GOT3 (cell line): ENCODE data around the gene DDN.

Experiments used
- DNase-seq: peaks from one replicate; lab custom pipeline; 2025; ENCODE audit warnings: mixed read lengths; lab: John Stamatoyannopoulos, UW

DDN gene

DNA sequence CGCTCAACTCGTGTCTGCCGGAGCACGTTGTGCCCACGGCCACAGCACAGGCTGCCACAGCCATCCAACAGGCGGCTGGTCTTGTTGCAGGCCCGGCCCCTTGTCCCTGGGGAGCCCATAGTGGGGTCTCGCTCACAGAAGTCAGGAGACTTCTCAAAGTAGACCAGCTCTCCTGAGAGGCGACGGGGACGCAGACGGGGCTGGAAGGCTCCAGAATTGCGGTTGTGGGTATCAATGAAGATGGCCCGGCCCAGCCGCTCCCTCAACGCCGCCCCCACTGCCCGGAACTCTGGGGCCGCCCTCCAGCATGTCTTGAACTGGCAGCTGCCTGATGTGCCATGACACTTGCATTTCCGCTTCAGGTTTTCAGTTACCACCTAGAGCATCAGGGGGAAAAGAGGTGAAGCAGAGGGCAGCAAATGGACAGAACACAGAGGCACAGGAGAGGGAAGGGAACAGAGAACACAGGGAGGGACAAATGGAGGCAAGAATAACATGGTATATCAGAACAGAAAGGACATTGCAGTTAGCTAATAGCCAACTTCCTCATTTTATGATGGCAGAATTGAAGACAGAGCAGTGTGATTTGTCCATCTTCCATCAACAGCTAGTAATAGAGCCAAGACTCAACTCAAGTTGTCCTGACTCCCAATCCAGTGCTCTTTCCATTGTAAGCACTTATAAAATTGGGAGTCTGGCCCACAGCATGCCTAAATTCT, 32.8 kb downstream of the DDN start:
- no peak for DNase-seq

DNA sequence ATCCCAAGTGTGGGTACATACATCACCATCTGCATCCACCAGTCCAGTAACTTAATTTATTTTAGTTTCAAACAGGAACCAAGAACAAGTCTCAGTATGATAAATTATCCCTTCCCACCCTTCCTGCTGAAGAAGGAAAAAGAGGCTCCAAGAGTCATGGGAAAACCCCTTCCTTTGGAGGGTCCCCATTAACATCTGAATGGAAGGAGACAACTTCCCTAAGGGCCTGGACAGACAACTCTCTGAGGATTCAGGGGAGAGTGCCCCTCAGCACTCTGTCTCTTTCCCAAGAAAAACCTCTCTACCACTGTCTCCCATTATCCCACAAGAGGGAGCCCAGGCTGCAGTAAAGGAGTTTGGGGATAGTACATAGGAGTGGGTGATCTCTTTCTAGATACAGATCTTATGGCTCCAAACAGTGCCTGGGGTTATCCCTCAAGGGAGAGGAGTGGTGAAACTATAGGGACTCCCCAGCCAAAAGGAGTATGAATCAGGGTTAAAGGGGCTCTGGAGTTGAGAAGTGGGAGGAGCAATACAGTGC, 33.8 kb downstream of the DDN start:
- no peak for DNase-seq

DNA sequence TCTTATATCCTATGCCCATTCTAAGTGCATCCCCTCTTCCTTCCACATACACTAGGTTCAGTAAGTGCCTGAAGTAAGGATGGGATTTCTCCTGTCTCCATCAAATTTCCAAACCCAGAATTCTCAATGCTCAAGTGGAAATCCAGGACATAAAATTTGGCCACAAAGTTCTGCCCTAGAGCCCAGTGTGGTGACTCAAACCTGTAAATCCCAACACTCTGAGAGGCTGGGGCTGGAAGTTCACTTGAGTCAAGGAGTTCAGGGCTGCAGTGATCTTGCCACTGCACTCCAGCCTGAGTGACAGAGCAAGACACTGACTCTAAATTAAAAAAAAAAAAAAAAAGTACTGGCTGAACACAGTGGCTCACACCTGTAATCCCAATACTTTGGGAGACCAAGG, 37.4 kb downstream of the DDN start:
- DNase-seq = no peak

DNA sequence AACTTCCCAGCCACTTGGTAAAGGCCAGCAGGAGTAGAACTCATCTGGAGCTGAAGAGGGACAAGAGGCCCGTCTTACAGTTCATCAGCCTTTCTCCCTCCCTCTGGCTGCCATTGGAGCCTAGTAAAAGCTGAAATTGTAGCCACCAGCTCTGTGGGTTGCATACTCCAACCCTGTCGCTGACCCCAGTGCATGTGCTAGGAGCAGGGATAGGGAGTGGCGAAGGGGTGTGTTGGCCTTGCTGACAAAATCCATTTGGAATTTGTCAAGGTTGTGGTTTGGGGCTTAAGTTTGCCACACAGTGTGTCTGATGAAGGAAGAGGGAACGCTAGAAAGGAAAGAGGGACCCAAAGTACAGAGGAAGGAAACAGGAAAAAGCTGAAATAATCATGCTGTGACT, 37.8 kb downstream of the DDN start:
- no peak for DNase-seq

DNA sequence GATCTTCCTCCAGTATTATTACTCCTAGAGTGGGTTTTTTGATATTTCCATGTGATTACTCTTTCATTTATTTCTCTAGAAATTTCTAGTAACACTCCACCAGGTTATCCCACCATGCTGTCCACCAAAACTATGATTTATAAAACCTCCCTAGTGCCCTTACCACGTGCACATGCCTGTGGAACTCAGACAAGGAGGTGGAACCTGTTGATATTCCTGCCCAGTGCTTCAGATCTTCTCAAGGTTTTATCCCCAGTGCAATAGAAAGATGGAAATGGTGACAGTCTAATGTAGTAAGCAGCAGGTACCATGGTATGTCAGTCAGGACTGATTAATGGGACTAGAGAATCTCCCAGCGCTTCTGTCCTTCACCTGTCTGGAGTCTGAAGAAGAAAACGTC, 38.3 kb downstream of the DDN start:
- DNase-seq = no peak

DNA sequence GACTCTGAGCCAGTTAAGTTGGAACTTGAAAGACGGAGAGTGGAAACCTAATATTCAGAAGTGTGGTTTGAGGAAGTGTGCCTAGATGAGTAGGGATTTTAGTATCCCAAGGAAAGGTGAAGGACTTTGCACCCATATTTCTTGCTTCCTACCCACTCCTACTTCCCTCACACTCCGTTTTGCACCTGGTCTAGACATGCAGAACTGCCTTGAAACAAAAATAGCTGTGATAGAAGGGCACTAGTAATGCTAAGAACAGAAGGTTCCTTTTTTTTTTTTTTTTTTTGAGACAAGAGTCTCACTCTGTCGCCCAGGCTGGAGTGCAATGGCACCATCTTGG, 41.2 kb downstream of the DDN start:
- DNase-seq = no peak

DNA sequence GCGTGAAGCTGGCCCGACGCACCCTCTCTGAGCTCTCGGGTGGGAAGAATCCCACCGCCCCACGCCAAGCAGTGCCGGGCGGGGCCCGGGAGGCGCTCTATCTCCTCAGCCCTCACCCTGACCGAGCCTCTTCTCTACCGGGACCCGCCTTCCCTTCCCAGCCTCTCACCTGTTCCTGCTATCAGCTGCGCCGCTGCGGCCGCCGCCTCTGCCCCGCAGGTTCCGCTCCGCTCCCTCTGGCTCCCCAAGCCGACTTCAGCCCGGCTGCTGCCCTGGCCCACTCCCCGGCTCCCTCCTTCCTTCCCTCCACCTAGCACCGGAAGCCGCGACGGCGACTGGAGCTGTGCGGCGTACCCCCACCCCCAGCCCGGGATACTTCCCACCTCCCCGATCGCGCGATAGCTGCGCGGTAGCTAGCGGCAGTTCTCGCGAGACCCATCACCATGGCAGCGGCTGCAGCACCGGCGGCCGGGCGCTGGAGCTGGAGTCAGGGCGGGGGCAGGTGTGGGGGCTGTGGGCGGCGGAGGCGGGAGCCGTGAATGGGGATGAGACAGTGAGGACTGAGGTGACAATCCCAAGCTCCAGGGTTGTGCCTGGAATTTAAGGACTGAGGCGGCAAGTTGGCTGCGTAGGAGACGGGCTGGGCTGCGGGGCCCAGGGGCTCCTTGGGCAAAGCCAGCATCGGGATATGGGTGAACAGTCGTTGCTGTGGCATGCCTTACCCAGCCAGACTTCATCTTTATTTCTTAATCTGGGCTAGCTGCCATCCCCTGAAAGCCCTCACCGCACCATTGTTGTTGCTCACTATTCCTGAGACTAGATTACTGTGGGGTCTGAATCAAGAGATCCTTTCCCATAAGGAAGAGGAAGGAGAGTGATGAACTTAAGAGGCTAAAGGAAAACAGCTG, 41.8 kb downstream of the DDN start, which contains the start of gene ARF3:
Gene ARF3, minus strand, starts transcription at position 347 of the 908 bp plus-strand sequence. CDS start 16,392 bp downstream, outside the sequence.
- peak; percentile 57 for DNase-seq

DNA sequence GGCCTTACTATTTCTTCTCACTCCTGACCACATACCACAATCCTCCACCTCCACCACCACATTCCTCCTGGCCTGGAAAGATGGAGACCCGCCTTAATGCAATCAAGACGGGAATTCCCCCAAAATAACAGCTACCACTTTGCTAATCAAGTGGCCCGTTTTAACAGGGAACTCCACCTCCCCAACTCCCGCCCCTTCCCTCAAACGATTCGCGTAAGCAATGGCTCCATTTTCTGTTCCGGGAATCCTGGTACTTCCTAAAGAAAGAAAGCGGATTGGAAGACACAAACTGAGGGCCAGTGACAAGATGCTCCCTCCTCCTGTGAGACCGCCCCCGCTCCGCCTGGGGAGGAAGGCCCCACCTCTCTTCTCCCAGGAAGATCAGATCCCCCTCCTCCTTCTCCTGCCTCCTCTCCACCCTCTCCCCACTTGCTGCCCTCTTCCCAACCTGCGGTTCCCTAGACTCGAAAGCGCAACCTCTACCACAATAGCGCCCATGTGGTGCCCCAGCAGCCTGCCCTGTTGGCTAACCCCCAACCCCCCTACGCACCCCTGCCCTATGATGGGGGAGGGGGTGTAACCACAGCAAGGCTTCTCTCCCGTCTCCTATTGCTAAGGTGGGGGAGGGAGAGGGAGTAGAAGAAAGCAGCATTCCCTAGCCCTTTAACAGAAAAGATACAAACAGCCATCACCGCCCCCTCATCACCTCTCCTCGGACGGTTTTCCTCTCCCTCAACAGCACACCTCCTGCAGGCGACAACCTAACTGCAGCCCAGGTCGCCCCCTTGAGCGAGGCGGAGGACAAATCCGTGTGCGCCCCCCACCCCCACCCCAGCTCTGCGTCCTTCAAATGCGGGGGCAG, 42.7 kb downstream of the DDN start:
- DNase-seq = peak; percentile 45

DNA sequence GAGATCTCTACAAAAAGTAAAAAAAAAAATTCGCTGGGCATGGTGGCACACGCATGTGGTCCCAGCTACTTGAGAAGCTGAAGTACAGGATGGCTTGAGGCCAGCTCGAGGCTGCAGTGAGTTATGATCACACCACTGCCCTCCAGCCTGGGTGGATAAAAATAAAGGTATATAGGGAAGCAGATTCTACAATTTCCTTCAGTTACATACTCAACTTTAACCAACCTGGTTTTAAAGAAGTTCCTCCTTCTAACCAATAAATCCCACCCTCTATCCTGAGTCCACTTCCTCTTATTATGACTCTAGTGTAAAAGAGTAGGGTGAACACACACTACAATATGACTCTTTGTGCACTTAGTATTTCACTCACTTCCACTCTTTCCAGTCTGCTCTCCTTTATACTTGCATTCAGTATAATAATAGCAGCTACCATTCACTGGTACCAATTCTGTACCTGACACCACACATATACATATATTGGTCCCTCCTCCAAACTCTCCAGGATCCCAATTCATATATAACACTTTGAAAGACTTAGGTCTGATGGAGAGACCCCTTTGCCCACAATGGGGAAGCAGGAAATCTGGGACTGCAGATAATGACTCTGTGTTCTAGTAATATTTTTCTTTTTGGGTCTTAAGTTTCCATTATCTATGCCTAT, 44.2 kb downstream of the DDN start:
- no peak for DNase-seq

DNA sequence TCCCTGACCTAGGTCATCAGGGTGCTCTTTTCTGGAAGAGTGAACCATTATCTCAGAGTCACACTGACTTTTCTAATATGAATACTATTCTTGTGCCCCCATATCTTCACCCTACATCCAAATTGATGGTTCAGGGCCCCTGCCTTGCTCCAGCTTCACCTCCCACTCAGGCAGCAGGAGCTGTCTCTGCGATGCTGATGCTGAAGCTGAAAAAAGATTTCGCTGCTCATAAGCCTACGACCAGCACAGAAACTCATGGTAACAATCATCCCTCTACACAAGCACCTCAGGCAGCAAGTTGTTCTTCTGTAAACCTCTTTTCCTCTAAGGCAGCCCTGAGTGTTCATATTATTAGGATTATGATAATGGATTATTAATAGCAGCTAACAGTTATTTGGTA, 45.1 kb downstream of the DDN start:
- no peak for DNase-seq

DNA sequence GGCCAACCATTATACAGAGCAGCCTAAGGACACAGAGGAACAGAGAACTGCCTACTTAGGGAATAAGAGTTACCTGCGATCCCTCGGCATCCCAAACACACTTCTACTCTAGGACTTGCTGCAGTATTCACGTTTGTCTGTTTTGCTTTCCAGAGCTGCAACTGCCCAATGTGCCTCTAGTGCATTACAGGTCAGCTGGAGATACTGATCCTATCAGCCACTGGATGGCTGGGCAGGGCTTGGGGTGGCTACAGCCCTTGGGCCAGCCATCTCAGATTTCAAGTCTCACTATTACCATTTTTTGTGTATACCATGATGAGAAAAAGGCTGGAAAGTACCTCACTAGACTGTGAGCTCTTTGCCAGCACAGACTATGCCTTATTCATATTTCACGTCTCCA, 46.5 kb downstream of the DDN start:
- DNase-seq = no peak

DNA sequence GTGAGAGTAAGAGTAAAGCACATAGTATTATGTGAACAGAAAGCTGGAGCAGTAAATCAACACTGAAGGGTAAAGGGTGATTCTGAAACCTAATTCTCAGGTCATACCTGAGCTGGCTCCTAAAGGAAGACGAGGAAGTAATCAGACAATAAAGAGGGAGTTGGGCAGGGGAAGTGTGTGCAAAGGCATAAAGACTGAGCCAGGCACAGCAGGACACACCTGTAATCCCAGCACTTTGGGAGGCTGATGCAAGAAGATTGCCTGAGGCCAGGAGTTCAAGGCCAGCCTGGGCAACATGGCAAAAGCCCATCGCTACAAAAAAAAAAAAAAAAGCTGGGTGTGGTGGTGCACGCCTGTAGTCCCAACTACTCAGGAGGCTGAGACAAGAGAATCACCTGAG, 51.4 kb downstream of the DDN start:
- no peak for DNase-seq

DNA sequence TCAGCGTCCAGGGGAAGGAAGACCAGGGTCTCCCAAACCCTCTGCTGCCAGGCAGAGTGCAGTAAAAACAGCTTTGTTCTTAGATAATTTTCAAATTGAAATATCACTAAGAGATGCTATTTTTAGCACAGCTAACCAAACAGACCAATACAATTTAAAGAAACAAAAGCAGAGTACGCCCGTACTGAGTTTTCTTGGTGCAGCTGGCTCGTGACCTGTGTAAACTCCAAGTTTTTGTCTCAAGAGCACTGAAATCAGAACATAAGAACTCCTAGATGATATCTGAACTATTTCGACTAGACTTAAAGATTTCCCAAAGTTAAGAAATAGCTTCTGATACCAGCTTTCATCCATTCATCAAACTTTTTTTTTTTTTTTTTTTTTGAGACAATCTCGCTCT, 52.2 kb downstream of the DDN start:
- DNase-seq = no peak

DNA sequence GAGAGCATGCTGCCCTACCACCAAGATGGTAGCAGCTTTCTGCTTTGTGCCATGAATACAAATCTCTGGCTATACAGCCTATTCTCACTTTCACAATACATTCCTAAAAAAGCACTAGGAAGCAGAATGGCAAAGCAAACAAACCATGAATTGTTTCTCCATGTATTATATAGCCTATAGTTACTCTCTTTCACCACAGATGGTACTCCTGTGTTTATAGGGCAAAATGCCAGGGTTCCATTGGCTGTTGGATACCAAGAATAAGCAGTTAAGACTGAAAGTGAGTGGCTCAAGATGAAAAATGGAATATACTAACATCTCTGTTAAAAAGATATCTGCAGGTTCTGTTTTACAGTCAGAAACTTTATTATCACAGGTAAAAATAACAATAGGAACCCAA, 53.0 kb downstream of the DDN start:
- no peak for DNase-seq
